Epithelial cell of proximal tubule (primary cell): ENCODE measurements around the gene ST6GALNAC1. TPM values are rescaled to one million over a fixed set of nuclear protein-coding genes. Genes with fewer than 3 reads are reported as not detected.
"Not testable (repeated sequence)": the region's sequence is repeated elsewhere in the genome, so short reads cannot be mapped to it uniquely, and the experiment has no call there.

Experiments used
- DNase-seq: peaks from one replicate; pipeline ENCODE4 v3.0.0-alpha.2; 2011; ENCODE audit warnings: low read depth
- H3K4me3 ChIP-seq: 2 replicates; pipeline ENCODE4 v1.5.1; 2011; ENCODE audit warnings: low read depth, mild to moderate bottlenecking, low read length
- CTCF ChIP-seq: conservative IDR thresholded peaks from 2 replicates; pipeline ENCODE4 v1.5.1; 2012; ENCODE audit warnings: low read depth, mild to moderate bottlenecking, low read length
- total RNA-seq: library from RNA; depleted of rRNA; stranded (reverse); fragments of >200 nt; gene quantifications from 2 replicates; pipeline ENCODE4 v1.2.3, GENCODE V29; 2015

Gene ST6GALNAC1
- total RNA-seq, 1 donor from 2014 or later: 0.52 TPM

- no peak for TF ChIP-seq CTCF
- DNase-seq: no peak
- no peak overlapping the region for H3K4me3 ChIP-seq
These were observed 1.5 kb downstream of the ST6GALNAC1 start for GRCh38 chr17:76642032-76642561.

GRCh38 chr17:76641501-76641900 is 2.1 kb downstream of the ST6GALNAC1 start:
- no peak for DNase-seq
- TF ChIP-seq CTCF: no peak
- H3K4me3 ChIP-seq: no peak overlapping the region

GRCh38 chr17:76640550-76641380 is 2.8 kb downstream of the ST6GALNAC1 start:
- TF ChIP-seq CTCF: no peak
- no peak overlapping the region for H3K4me3 ChIP-seq
- no peak for DNase-seq

GRCh38 chr17:76638263-76638662 is 5.3 kb downstream of the ST6GALNAC1 start:
- H3K4me3 ChIP-seq: no peak overlapping the region
- DNase-seq: no peak
- TF ChIP-seq CTCF: no peak

- not testable (repeated sequence) for DNase-seq, H3K4me3 ChIP-seq
These were observed 6.9 kb downstream of the ST6GALNAC1 start for GRCh38 chr17:76636486-76637206.

- DNase-seq: no peak
- H3K4me3 ChIP-seq: no peak overlapping the region
- TF ChIP-seq CTCF: no peak
These were observed 7.7 kb downstream of the ST6GALNAC1 start for GRCh38 chr17:76635659-76636360.

GRCh38 chr17:76635039-76635438 is 8.5 kb downstream of the ST6GALNAC1 start:
- no peak for TF ChIP-seq CTCF
- DNase-seq: no peak
- H3K4me3 ChIP-seq: no peak overlapping the region
